ENCODE results near the gene IFI6.

The IFI6 gene

GRCh38 chr1:27618341-27619082, 53.5 kb downstream of the IFI6 start:
- H3K9ac ChIP-seq (ENCODE audit: low read length) = no peak overlapping the region
- H3K36me3 ChIP-seq (ENCODE audit: control insufficient read depth, insufficient read depth, low read length) = no peaks in the 10 kb centered on the region
- no peak overlapping the region for H3K4me3 ChIP-seq (ENCODE audit: low read length)
- no peaks in the 10 kb centered on the region for H3K9me3 ChIP-seq (ENCODE audit: control insufficient read depth, low read length)
- no peaks in the 10 kb centered on the region for H3K27me3 ChIP-seq (ENCODE audit: control insufficient read depth, insufficient read depth, low read length)
- H3K4me1 ChIP-seq (ENCODE audit: control insufficient read depth, insufficient read depth, low read length) = peaks cover 9% of the 10 kb centered on the region

- Histone ChIP-seq H3K27me3 (ENCODE audit: control insufficient read depth, insufficient read depth, low read length) (no peaks in the 10 kb centered on the region), H3K4me1 (ENCODE audit: control insufficient read depth, insufficient read depth, low read length) (peaks cover 5% of the 10 kb centered on the region), H3K36me3 (ENCODE audit: control insufficient read depth, insufficient read depth, low read length) (no peaks in the 10 kb centered on the region), H3K4me3 (ENCODE audit: low read length) (no peak overlapping the region), H3K9me3 (ENCODE audit: control insufficient read depth, low read length) (no peaks in the 10 kb centered on the region), H3K9ac (ENCODE audit: low read length) (no peak overlapping the region)
Observed at GRCh38 chr1:27617420-27617819, 54.6 kb downstream of the IFI6 start.

GRCh38 chr1:27616441-27616840, 55.6 kb downstream of the IFI6 start:
- Histone ChIP-seq H3K9ac (ENCODE audit: low read length) (no peak overlapping the region), H3K4me3 (ENCODE audit: low read length) (no peak overlapping the region), H3K36me3 (ENCODE audit: control insufficient read depth, insufficient read depth, low read length) (no peaks in the 10 kb centered on the region), H3K9me3 (ENCODE audit: control insufficient read depth, low read length) (no peaks in the 10 kb centered on the region), H3K4me1 (ENCODE audit: control insufficient read depth, insufficient read depth, low read length) (peaks cover 3% of the 10 kb centered on the region), H3K27me3 (ENCODE audit: control insufficient read depth, insufficient read depth, low read length) (no peaks in the 10 kb centered on the region)
